ENCODE results near the gene A3GALT2. TPM values are rescaled to one million over a fixed set of nuclear protein-coding genes. Genes with fewer than 3 reads are reported as not detected.
"Not testable (repeated sequence)": the region's sequence is repeated elsewhere in the genome, so short reads cannot be mapped to it uniquely, and the experiment has no call there.

Gene A3GALT2
- total RNA-seq, 1 experiment from 2014 or later: not detected

DNA sequence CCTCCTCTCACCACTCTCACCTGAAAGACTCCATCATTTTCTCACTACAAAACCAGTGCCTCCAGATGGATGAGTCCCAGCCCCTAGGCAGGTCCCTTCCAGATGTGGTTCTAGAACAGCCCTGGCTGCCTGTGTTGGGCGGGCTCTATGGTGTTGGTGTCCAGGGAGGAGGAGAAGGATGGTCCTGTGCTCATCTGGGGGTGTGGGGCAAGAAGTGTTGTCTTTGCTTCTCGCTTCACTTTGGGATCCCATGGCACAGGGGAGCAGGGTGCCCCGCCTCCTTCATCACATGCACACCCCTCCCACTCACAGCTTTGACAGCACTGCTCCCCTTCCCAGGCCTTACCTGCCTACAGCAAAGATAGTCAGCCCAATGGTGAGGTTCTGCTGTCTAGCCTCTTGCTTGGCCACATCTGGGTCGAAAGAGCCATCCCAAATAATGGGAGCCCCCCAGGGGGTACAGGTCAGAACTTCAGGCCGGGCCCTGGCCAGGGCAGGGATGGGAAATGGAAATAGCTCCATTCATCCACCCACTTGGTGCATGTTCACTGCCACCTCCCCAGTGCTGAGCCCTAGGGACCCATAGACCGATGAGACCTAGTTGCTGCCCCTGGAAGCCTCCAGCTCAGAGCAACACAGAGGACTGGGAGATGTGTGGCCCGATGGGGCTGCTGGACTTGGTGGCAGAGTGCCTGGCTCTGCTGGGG lies 9.0 kb downstream of the A3GALT2 start:
- Mint-ChIP-seq H3K27me3 (ENCODE audit: insufficient read depth, unreplicated experiment) (no peaks in the 10 kb centered on the region), H3K9me3 (ENCODE audit: unreplicated experiment) (no peaks in the 10 kb centered on the region), H3K36me3 (ENCODE audit: insufficient read depth, unreplicated experiment) (no peaks in the 10 kb centered on the region), H3K27ac (ENCODE audit: unreplicated experiment) (no peak overlapping the region), H3K4me1 (ENCODE audit: low read depth, unreplicated experiment) (no peaks in the 10 kb centered on the region), H3K4me3 (ENCODE audit: unreplicated experiment) (no peak overlapping the region)
- Histone ChIP-seq H3K4me1 (no peaks in the 10 kb centered on the region), H3K27me3 (replicated peaks; ENCODE audit: control insufficient read depth, insufficient read depth, low read length) (no peaks in the 10 kb centered on the region), H3K4me3 (ENCODE audit: low read depth, low read length) (no peak overlapping the region), H3K9me3 (no peaks in the 10 kb centered on the region), H3K36me3 (ENCODE audit: control insufficient read depth, insufficient read depth, low read length) (no peaks in the 10 kb centered on the region)
- TF ChIP-seq CTCF (IDR thresholded peaks at IDR 0.05; ENCODE audit: insufficient read depth in 1 of 2, low read depth in 1 of 2, low read length in 1 of 2, severe bottlenecking in 1 of 2, unreplicated experiment in 1 of 2): no peak
- intact Hi-C loops (cut with micrococcal nuclease; ENCODE audit: unreplicated experiment): no loop called here
- no peak for DNase-seq
- ChIA-PET POLR2A (no interaction called here), CTCF (no interaction called here)
- BruUV-seq (replicated peaks): no TSS peak

- H3K4me3 ChIP-seq (ENCODE audit: low read depth, low read length): no peak overlapping the region
- intact Hi-C loops (cut with micrococcal nuclease; ENCODE audit: unreplicated experiment): no loop called here
- H3K9me3 ChIP-seq: no peaks in the 10 kb centered on the region
- no peaks in the 10 kb centered on the region for H3K9me3 Mint-ChIP-seq (ENCODE audit: unreplicated experiment)
- CTCF ChIA-PET: no interaction called here
- no peak for DNase-seq
- H3K27ac Mint-ChIP-seq (ENCODE audit: unreplicated experiment): no peak overlapping the region
- H3K4me3 Mint-ChIP-seq (ENCODE audit: unreplicated experiment): no peak overlapping the region
- no peaks in the 10 kb centered on the region for H3K36me3 ChIP-seq (ENCODE audit: control insufficient read depth, insufficient read depth, low read length)
- no peaks in the 10 kb centered on the region for H3K4me1 ChIP-seq
- no peaks in the 10 kb centered on the region for H3K4me1 Mint-ChIP-seq (ENCODE audit: low read depth, unreplicated experiment)
- H3K36me3 Mint-ChIP-seq (ENCODE audit: insufficient read depth, unreplicated experiment): no peaks in the 10 kb centered on the region
- BruUV-seq (replicated peaks): no TSS peak
- POLR2A ChIA-PET: no interaction called here
- TF ChIP-seq CTCF (IDR thresholded peaks at IDR 0.05; ENCODE audit: insufficient read depth in 1 of 2, low read depth in 1 of 2, low read length in 1 of 2, severe bottlenecking in 1 of 2, unreplicated experiment in 1 of 2): no peak
- no peaks in the 10 kb centered on the region for H3K27me3 ChIP-seq (replicated peaks; ENCODE audit: control insufficient read depth, insufficient read depth, low read length)
- no peaks in the 10 kb centered on the region for H3K27me3 Mint-ChIP-seq (ENCODE audit: insufficient read depth, unreplicated experiment)
These were observed 10.2 kb downstream of the A3GALT2 start for GRCh38 chr1:33310702-33311101.

DNA sequence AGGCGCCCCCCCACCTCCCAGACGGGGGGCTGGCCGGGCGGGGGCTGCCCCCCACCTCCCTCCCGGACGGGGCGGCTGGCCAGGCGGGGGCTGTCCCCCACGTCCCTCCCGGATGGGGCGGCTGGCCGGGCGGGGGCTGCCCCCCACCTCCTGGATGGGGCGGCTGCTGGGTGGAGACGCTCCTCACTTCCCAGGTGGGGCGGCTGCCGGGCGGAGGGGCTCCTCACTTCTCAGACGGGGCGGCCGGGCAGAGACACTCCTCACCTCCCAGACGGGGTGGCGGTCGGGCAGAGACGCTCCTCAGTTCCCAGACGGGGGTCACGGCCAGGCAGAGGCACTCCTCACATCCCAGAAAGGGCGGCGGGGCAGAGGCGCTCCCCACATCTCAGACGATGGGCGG lies 11.5 kb downstream of the A3GALT2 start:
- H3K9me3 Mint-ChIP-seq (ENCODE audit: unreplicated experiment); H3K27ac Mint-ChIP-seq (ENCODE audit: unreplicated experiment); POLR2A ChIA-PET; H3K36me3 ChIP-seq (ENCODE audit: control insufficient read depth, insufficient read depth, low read length); intact Hi-C loops (cut with micrococcal nuclease; ENCODE audit: unreplicated experiment); H3K27me3 ChIP-seq (replicated peaks; ENCODE audit: control insufficient read depth, insufficient read depth, low read length); H3K9me3 ChIP-seq; BruUV-seq (replicated peaks); DNase-seq; CTCF ChIA-PET; H3K27me3 Mint-ChIP-seq (ENCODE audit: insufficient read depth, unreplicated experiment); H3K4me1 ChIP-seq; H3K4me1 Mint-ChIP-seq (ENCODE audit: low read depth, unreplicated experiment); H3K4me3 ChIP-seq (ENCODE audit: low read depth, low read length); H3K36me3 Mint-ChIP-seq (ENCODE audit: insufficient read depth, unreplicated experiment); H3K4me3 Mint-ChIP-seq (ENCODE audit: unreplicated experiment): not testable (repeated sequence)

DNA sequence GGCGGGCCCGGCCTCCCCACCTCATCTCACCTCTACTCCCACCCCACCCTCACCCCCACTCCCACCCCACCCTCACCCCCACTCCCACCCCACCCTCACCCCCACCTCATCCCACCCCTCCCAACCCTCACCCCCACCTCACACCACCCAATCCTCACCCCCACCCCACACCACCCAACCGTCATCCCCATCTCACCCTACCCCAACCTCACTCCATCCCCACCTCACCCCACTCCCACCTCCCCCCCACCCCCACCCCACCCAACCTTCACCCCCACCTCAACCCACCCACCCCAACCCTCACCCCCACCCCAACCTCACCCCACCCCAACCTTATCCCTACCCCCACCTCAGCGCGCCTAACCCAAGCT lies 13.4 kb downstream of the A3GALT2 start:
- no peaks in the 10 kb centered on the region for H3K9me3 Mint-ChIP-seq (ENCODE audit: unreplicated experiment)
- H3K9me3 ChIP-seq: no peaks in the 10 kb centered on the region
- ChIA-PET POLR2A (no interaction called here), CTCF (no interaction called here)
- intact Hi-C loops (cut with micrococcal nuclease; ENCODE audit: unreplicated experiment): no loop called here
- H3K27me3 ChIP-seq (replicated peaks; ENCODE audit: control insufficient read depth, insufficient read depth, low read length): no peaks in the 10 kb centered on the region
- no peak for TF ChIP-seq CTCF (IDR thresholded peaks at IDR 0.05; ENCODE audit: insufficient read depth in 1 of 2, low read depth in 1 of 2, low read length in 1 of 2, severe bottlenecking in 1 of 2, unreplicated experiment in 1 of 2)
- H3K4me1 ChIP-seq: no peaks in the 10 kb centered on the region
- DNase-seq: no peak
- no peak overlapping the region for H3K27ac Mint-ChIP-seq (ENCODE audit: unreplicated experiment)
- no peak overlapping the region for H3K4me3 ChIP-seq (ENCODE audit: low read depth, low read length)
- BruUV-seq (replicated peaks): no TSS peak
- H3K36me3 Mint-ChIP-seq (ENCODE audit: insufficient read depth, unreplicated experiment): peaks cover 2% of the 10 kb centered on the region
- H3K4me3 Mint-ChIP-seq (ENCODE audit: unreplicated experiment): no peak overlapping the region
- H3K4me1 Mint-ChIP-seq (ENCODE audit: low read depth, unreplicated experiment): no peaks in the 10 kb centered on the region
- H3K36me3 ChIP-seq (ENCODE audit: control insufficient read depth, insufficient read depth, low read length): no peaks in the 10 kb centered on the region
- no peaks in the 10 kb centered on the region for H3K27me3 Mint-ChIP-seq (ENCODE audit: insufficient read depth, unreplicated experiment)

All from Caco-2 (cell line).